Upper lobe of left lung (tissue), 4 donors: ENCODE results near the gene ABHD8.

Experiments used
- EP300 ChIP-seq, 4 donors: sonication (generic); formaldehyde crosslinking; IDR thresholded peaks; one replicate each; pipeline ENCODE4 v1.5.1; 2017; ENCODE audit warnings: antibody characterized with exemption in 4 of 4, control low read depth in 2 of 4
- POLR2A ChIP-seq, 4 donors: fragments of 450-650 bp; IDR thresholded peaks; one replicate each; pipeline ENCODE4 v1.5.1; 2016 to 2017; ENCODE audit warnings: antibody characterized with exemption in 4 of 4, mild to moderate bottlenecking in 2 of 4
- POLR2AphosphoS5 ChIP-seq, 2 donors: sonication (generic); formaldehyde crosslinking; IDR thresholded peaks; one replicate each; pipeline ENCODE4 v1.5.1; 2017; ENCODE audit warnings: antibody characterized with exemption in 2 of 2
- TF ChIP-seq, protein P1 (sequence below), 6 experiments: fragments of 450-650 bp in 4 of 6; fragments of 200-600 bp in 2 of 6; sonication (generic) in 2 of 6; IDR thresholded peaks; one replicate each; pipeline ENCODE4 v1.5.1; 2016 to 2019; ENCODE audit warnings: antibody characterized with exemption in 6 of 6

DNA sequence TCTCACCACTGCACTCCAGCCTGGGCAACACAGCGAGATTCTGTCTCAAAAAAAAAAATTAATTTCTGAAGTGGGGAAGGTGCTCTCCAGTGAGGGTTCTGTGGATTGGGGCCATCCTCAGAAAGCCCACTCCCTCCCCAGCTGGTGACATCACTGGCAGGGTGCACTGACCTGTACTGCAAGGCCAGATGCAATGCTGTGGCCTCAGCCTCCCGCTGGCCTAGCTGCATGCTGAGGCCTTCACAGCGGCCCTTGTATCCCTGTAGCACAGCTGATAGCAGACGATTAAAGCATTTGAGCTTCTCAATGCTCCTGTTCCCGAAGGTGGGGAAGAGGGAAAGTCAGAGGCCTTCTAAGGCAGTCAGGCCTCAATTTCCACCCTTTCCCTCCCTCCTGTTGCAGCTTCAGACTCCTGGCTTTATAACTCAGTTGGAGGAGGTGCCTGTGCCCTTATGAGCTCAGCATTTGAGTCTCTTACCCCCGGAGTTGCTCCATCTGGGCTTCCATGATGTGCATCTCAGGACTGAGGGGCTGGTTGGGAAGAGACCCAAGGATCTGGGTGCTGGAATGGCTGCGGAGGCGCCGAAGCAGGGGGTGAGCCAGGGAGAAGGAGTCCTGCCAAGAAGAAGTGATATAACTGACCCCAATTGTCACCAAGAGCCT is 44.0 kb downstream of the ABHD8 start:
- TF ChIP-seq, protein P1, sequence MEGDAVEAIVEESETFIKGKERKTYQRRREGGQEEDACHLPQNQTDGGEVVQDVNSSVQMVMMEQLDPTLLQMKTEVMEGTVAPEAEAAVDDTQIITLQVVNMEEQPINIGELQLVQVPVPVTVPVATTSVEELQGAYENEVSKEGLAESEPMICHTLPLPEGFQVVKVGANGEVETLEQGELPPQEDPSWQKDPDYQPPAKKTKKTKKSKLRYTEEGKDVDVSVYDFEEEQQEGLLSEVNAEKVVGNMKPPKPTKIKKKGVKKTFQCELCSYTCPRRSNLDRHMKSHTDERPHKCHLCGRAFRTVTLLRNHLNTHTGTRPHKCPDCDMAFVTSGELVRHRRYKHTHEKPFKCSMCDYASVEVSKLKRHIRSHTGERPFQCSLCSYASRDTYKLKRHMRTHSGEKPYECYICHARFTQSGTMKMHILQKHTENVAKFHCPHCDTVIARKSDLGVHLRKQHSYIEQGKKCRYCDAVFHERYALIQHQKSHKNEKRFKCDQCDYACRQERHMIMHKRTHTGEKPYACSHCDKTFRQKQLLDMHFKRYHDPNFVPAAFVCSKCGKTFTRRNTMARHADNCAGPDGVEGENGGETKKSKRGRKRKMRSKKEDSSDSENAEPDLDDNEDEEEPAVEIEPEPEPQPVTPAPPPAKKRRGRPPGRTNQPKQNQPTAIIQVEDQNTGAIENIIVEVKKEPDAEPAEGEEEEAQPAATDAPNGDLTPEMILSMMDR (IDR thresholded peaks at IDR 0.05): no peak
- TF ChIP-seq POLR2A (IDR thresholded peaks at IDR 0.05): no peak
- no peak for TF ChIP-seq EP300 (IDR thresholded peaks at IDR 0.05)
- no peak for TF ChIP-seq POLR2AphosphoS5 (IDR thresholded peaks at IDR 0.05)
